K562 (cell line): ENCODE data around the gene PKDREJ. TPM values are rescaled to one million over a fixed set of nuclear protein-coding genes. Genes with fewer than 3 reads are reported as not detected.
A peak's percentile ranks its signal among the peaks of the same experiment; 100 is the strongest.

Experiments used
- ATAC-seq: fragments of 200-7000 bp; cut with Tn5 transposase; 3 replicates; pipeline ENCODE4 v1.9.1; 2020; ENCODE audit warnings: moderate library complexity
- BruUV-seq: library from RNA; stranded (reverse); fragments of 400-500 nt; replicated peaks from 2 replicates; lab custom pipeline; 2021; lab: Mats Ljungman, UMichigan
- CTCF ChIA-PET: fragments of 300-600 bp; formaldehyde crosslinking; extraction: SDS; loops from one replicate; lab custom pipeline; 2021; ENCODE audit warnings: low intra/inter-chr PET ratio; lab: Yijun Ruan, JAX
- POLR2A ChIA-PET: fragments of 300-600, 350-650 bp; sonication (Branson Sonifier 250); formaldehyde crosslinking; extraction: SDS; loops from one replicate; lab custom pipeline; 2021; ENCODE audit warnings: antibody characterized with exemption, inconsistent platforms; lab: Yijun Ruan, JAX
- DNase-seq, 4 experiments: peaks; one replicate each; pipeline versions ENCODE4 v3.0.0 to v3.0.0-alpha.2; 2011 to 2018; ENCODE audit warnings: low spot score in 3 of 4, mixed read lengths in 3 of 4; ENCODE audit errors: extremely low read depth in 1 of 4
- FAIRE-seq: peaks from 2 replicates; lab custom pipeline; 2011; peaks lifted over from hg19 to GRCh38; lab: Jason Lieb, UNC
- H2AFZ ChIP-seq: 2 replicates; pipeline ENCODE4 v1.6.0; 2011; ENCODE audit warnings: low read depth, low read length, control low read depth, inconsistent platforms
- H3K27ac ChIP-seq: fragments of 200-600 bp; 3 replicates; pipeline ENCODE4 v1.8.0; 2011; ENCODE audit warnings: low read depth, mild to moderate bottlenecking, control low read depth, inconsistent platforms, low read length, moderate library complexity, mixed read lengths; ENCODE audit errors: extremely low read depth
- H3K27me3 ChIP-seq, 2 experiments: fragments of 300-600 bp in 1 of 2; 2 replicates in 1 of 2; 3 replicates in 1 of 2; pipeline versions ENCODE4 v1.6.0 to v1.8.0; 2011; ENCODE audit warnings: inconsistent platforms in 2 of 2, low read length in 2 of 2, mild to moderate bottlenecking in 1 of 2, mixed read lengths in 1 of 2, moderate library complexity in 1 of 2; ENCODE audit not compliant: control insufficient read depth in 2 of 2, insufficient read depth in 2 of 2
- H3K36me3 ChIP-seq: fragments of 300-600 bp; 3 replicates; pipeline ENCODE4 v1.8.0; 2011; ENCODE audit warnings: mild to moderate bottlenecking, low read length, inconsistent platforms; ENCODE audit not compliant: control insufficient read depth, insufficient read depth
- H3K4me1 ChIP-seq, 2 experiments: fragments of 200-600 bp in 1 of 2; replicated peaks in 1 of 2; 2 replicates in 1 of 2; 3 replicates in 1 of 2; pipeline versions ENCODE4 v1.5.1 to v1.8.0; 2011; ENCODE audit warnings: inconsistent platforms in 2 of 2, low read length in 2 of 2, mild to moderate bottlenecking in 1 of 2, mixed read lengths in 1 of 2, moderate library complexity in 1 of 2; ENCODE audit not compliant: control insufficient read depth in 2 of 2, insufficient read depth in 2 of 2
- H3K4me2 ChIP-seq: 2 replicates; pipeline ENCODE4 v1.6.1; 2011; ENCODE audit warnings: low read length, control low read depth, inconsistent platforms, mixed read lengths; ENCODE audit not compliant: insufficient read depth
- H3K4me3 ChIP-seq: fragments of 200-600 bp; sonication (generic), shearing (Covaris generic); 2 replicates; pipeline ENCODE4 v1.5.1; 2016; ENCODE audit warnings: control low read depth, inconsistent platforms
- H3K79me2 ChIP-seq: fragments of 200-600 bp; 3 replicates; pipeline ENCODE4 v1.8.0; 2011; ENCODE audit warnings: low read length, inconsistent platforms; ENCODE audit not compliant: control insufficient read depth, insufficient read depth
- H3K9ac ChIP-seq, 2 experiments: 2 replicates each; pipeline versions ENCODE4 v1.6.0 to v1.6.1; 2011; ENCODE audit warnings: low read depth in 2 of 2, low read length in 2 of 2, control low read depth in 1 of 2, inconsistent platforms in 1 of 2, mild to moderate bottlenecking in 1 of 2, mixed read lengths in 1 of 2; ENCODE audit not compliant: insufficient read depth in 1 of 2
- H3K9me1 ChIP-seq: one replicate; pipeline ENCODE4 v1.6.0; 2011; ENCODE audit warnings: inconsistent platforms, mild to moderate bottlenecking, low read length, moderate library complexity; ENCODE audit not compliant: control insufficient read depth, insufficient read depth
- H3K9me3 ChIP-seq: replicated peaks from 2 replicates; pipeline ENCODE4 v1.5.1; 2011; ENCODE audit warnings: low read depth, low read length, inconsistent platforms; ENCODE audit not compliant: control insufficient read depth, insufficient read depth
- H4K20me1 ChIP-seq: replicated peaks from 2 replicates; pipeline ENCODE4 v1.6.1; 2011; ENCODE audit warnings: low read length, inconsistent platforms, mixed read lengths; ENCODE audit not compliant: control insufficient read depth, insufficient read depth
- CEBPB ChIP-seq: fragments of 450-650 bp; IDR thresholded peaks from 2 replicates; pipeline ENCODE4 v1.6.1; 2016; ENCODE audit warnings: missing genetic modification characterization, missing compliant biosample characterization
- CEBPG ChIP-seq, 3 experiments: fragments of 200-800 bp in 1 of 3; sonication (Bioruptor generic) in 1 of 3; sonication (generic) in 1 of 3; formaldehyde crosslinking in 1 of 3; IDR thresholded peaks in 2 of 3; conservative IDR thresholded peaks in 1 of 3; 2 replicates each; pipeline versions ENCODE4 v1.6.1 to v1.8.0; 2016 to 2022; ENCODE audit warnings: missing compliant biosample characterization in 2 of 3, missing genetic modification characterization in 2 of 3, mild to moderate bottlenecking in 1 of 3, missing genetic modification reagents in 1 of 3
- FOSL1 ChIP-seq: fragments of 200-800 bp; sonication (Bioruptor generic); conservative IDR thresholded peaks from 2 replicates; pipeline ENCODE4 v1.6.1; 2016; ENCODE audit warnings: missing genetic modification characterization, missing compliant biosample characterization
- MCM2 ChIP-seq: fragments of 450-650 bp; IDR thresholded peaks from 2 replicates; pipeline ENCODE4 v1.6.1; 2017; ENCODE audit warnings: low read depth, mild to moderate bottlenecking
- MEIS2 ChIP-seq: fragments of 450-650 bp; IDR thresholded peaks from 2 replicates; pipeline ENCODE4 v1.6.1; 2014; ENCODE audit warnings: mild to moderate bottlenecking; ENCODE audit not compliant: partially characterized antibody
- whole genome bisulfite sequencing: fragments of 100-300 bp; shearing (Covaris generic); methylation state at CpG from one replicate; pipeline ENCODE4 v1.1.6; 2016; ENCODE audit warnings: low coverage, mixed read lengths; ENCODE audit not compliant: insufficient coverage; ENCODE audit errors: missing lambda C conversion rate; 5-methylcytosine and 5-hydroxymethylcytosine counted together
- in situ Hi-C: fragments of 300-500 bp; cut with MboI; formaldehyde crosslinking; loops from 4 replicates; pipeline ENCODE4 v1.15.0; 2018; ENCODE audit warnings: inconsistent platforms, mixed read lengths
- intact Hi-C: fragments of 100-400 bp; cut with micrococcal nuclease; formaldehyde crosslinking; loops from 2 replicates; pipeline ENCODE4 v1.14.2; 2022
- polyA plus RNA-seq, 8 experiments: library from polyadenylated mRNA; depleted of rRNA in 4 of 8; stranded (reverse) in 5 of 8; unstranded in 3 of 8; fragments of >200 nt; fragmentation: Nextera tagmentation in 2 of 8; fragmentation: Illumina TruSeq in 1 of 8; extraction: Ambion mirVana in 2 of 8; extraction: Trizol in 1 of 8; gene quantifications; 2 replicates each; pipeline versions ENCODE4 v1.2.1 to v1.2.3, GENCODE V29; 2011 to 2014; ENCODE audit warnings: inconsistent platforms in 1 of 8, missing spikeins in 1 of 8
- total RNA-seq, 7 experiments: library from RNA; depleted of rRNA in 6 of 7; stranded (reverse); fragments of >200 nt in 6 of 7; fragmentation: Illumina TruSeq in 2 of 7; extraction: Trizol in 2 of 7; gene quantifications; 2 replicates each; pipeline versions ENCODE4 v1.2.1 to v1.2.3, GENCODE V29; 2011 to 2021; ENCODE audit warnings: low replicate concordance in 1 of 7
- TF ChIP-seq, protein P1 (sequence below): sonication (generic); formaldehyde crosslinking; IDR thresholded peaks from 2 replicates; pipeline ENCODE4 v1.8.0; 2022; ENCODE audit warnings: mild to moderate bottlenecking, missing genetic modification reagents

The PKDREJ gene
- total and polyA plus RNA-seq, 9 of the 15 experiments (the other 6 are each of a cell fraction or from before 2014, with no cell fraction given), result 0.03 TPM; not detected in 8

DNA sequence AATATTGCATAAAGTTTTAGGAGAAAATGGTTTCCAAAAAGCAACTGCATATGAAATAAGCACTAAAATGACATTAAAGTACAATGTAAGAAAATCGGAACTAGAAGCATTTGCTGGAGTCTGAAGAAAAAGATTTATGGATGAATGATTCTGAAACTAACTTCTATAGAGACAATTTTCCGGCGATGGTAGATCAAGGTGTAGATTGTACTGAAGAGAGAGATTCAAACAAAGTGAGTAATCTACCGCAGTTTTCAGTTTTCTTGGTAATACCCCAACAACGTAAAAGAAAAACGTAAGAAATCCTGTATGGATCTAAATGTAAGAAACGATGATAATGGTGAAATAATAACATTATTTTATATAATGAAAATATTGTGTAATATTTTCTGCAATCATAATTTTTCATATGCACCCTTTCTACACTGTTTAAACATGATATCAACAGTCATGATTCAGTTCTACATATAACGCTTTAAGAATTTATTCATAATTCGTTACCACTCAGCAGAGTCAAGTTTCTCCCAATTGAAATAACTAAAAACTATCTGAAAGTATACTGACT is 11.2 kb downstream of the PKDREJ start:
- CTCF ChIA-PET, result no interaction called here
- H3K27me3 ChIP-seq, result no peaks in the 10 kb centered on the region
- peaks cover 33% of the 10 kb centered on the region for H3K79me2 ChIP-seq
- no TSS peak for BruUV-seq
- intact Hi-C loops, result no loop called here
- ATAC-seq, result no peak
- H3K9me3 ChIP-seq, result no peaks in the 10 kb centered on the region
- TF ChIP-seq MEIS2 (peak; percentile 51), CEBPB (peak; percentile 73), MCM2 (no peak), CEBPG (CRISPR knock-in tag; IDR thresholded peaks at IDR 0.05) (no peak), CEBPG (tag; conservative IDR thresholded peaks at IDR 0.05 in 1 of 2, IDR thresholded peaks at IDR 0.05 in 1 of 2) (peak; percentile 12 to 56; a peak in 2 of 4 replicates), FOSL1 (tag) (peak; percentile 44)
- TF ChIP-seq, protein P1, sequence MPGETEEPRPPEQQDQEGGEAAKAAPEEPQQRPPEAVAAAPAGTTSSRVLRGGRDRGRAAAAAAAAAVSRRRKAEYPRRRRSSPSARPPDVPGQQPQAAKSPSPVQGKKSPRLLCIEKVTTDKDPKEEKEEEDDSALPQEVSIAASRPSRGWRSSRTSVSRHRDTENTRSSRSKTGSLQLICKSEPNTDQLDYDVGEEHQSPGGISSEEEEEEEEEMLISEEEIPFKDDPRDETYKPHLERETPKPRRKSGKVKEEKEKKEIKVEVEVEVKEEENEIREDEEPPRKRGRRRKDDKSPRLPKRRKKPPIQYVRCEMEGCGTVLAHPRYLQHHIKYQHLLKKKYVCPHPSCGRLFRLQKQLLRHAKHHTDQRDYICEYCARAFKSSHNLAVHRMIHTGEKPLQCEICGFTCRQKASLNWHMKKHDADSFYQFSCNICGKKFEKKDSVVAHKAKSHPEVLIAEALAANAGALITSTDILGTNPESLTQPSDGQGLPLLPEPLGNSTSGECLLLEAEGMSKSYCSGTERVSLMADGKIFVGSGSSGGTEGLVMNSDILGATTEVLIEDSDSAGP (CRISPR knock-in tag), result no peak
- TF ChIP-seq, all 486 proteins: peak for 4
- Histone ChIP-seq H2AFZ (no peak overlapping the region), H3K4me1 (peaks cover 17 to 33% of the 10 kb centered on the region in 2 experiments), H3K4me3 (peak overlapping the region; percentile 71), H3K4me2 (peak overlapping the region; percentile 89), H3K9me1 (no peaks in the 10 kb centered on the region), H3K9ac (peak overlapping the region in 1 of 2 experiments; percentile 86; a peak in 2 of 4 replicates), H3K36me3 (no peaks in the 10 kb centered on the region), H3K27ac (peak overlapping the region; percentile 87; the same call in 2 of the 3 replicates), H4K20me1 (no peaks in the 10 kb centered on the region)
- in situ Hi-C loops, result no loop called here
- DNase-seq (no peak), FAIRE-seq (peak; percentile 52)
- POLR2A ChIA-PET, result interaction anchor here (1.3 to 2.3 kb wide), 2 partner anchors 16 kb away, joined by 3 to 12 read pairs; partner anchors contain the start of gene TTC38
- 2% methylated on average over 9 of the region's 9 CpGs for WGBS
